HEK293T (cell line): ENCODE data around the gene ADIG.

ENCODE experiments used
- ARNT ChIP-seq: fragments of 450-650 bp; IDR thresholded peaks from 2 replicates; pipeline ENCODE4 v1.6.1; 2017; ENCODE audit warnings: mild to moderate bottlenecking
- BHLHE40 ChIP-seq: fragments of 450-650 bp; IDR thresholded peaks from 2 replicates; pipeline ENCODE4 v1.6.1; 2016; ENCODE audit warnings: mild to moderate bottlenecking, moderate library complexity, borderline replicate concordance
- ELF4 ChIP-seq: fragments of 450-650 bp; IDR thresholded peaks from 2 replicates; pipeline ENCODE4 v1.6.1; 2017; ENCODE audit warnings: antibody characterized with exemption
- FOXK2 ChIP-seq: fragments of 450-650 bp; IDR thresholded peaks from 2 replicates; pipeline ENCODE4 v1.6.1; 2016; ENCODE audit warnings: mild to moderate bottlenecking
- FOXM1 ChIP-seq: fragments of 450-650 bp; IDR thresholded peaks from 2 replicates; pipeline ENCODE4 v1.6.1; 2017; ENCODE audit warnings: mild to moderate bottlenecking, borderline replicate concordance
- L3MBTL2 ChIP-seq: fragments of 450-650 bp; conservative IDR thresholded peaks from 2 replicates; pipeline ENCODE4 v1.6.1; 2016; ENCODE audit warnings: mild to moderate bottlenecking
- SP1 ChIP-seq: fragments of 450-650 bp; IDR thresholded peaks from 2 replicates; pipeline ENCODE4 v1.6.1; 2017
- SUZ12 ChIP-seq: fragments of 450-650 bp; IDR thresholded peaks from 2 replicates; pipeline ENCODE4 v1.6.1; 2016; ENCODE audit warnings: mild to moderate bottlenecking
- TARDBP ChIP-seq: fragments of 450-650 bp; IDR thresholded peaks from 2 replicates; pipeline ENCODE4 v1.6.1; 2016
- ZNF384 ChIP-seq: fragments of 450-650 bp; IDR thresholded peaks from 2 replicates; pipeline ENCODE4 v1.6.1; 2016
- TF ChIP-seq, protein P1 (sequence below): fragments of 450-650 bp; IDR thresholded peaks from 2 replicates; pipeline ENCODE4 v1.6.1; 2016

- TF ChIP-seq ELF4 = no peak
- no peak for TF ChIP-seq SUZ12
- TF ChIP-seq FOXM1 = no peak
- TF ChIP-seq FOXK2 = no peak
- TF ChIP-seq SP1 = no peak
- TF ChIP-seq, protein P1, sequence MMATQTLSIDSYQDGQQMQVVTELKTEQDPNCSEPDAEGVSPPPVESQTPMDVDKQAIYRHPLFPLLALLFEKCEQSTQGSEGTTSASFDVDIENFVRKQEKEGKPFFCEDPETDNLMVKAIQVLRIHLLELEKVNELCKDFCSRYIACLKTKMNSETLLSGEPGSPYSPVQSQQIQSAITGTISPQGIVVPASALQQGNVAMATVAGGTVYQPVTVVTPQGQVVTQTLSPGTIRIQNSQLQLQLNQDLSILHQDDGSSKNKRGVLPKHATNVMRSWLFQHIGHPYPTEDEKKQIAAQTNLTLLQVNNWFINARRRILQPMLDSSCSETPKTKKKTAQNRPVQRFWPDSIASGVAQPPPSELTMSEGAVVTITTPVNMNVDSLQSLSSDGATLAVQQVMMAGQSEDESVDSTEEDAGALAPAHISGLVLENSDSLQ = no peak
- no peak for TF ChIP-seq ZNF384
- no peak for TF ChIP-seq TARDBP
- TF ChIP-seq ARNT = no peak
- no peak for TF ChIP-seq L3MBTL2
- no peak for TF ChIP-seq BHLHE40
Measured at GRCh38 chr20:38585404-38586180, 4.6 kb downstream of the ADIG start.
